Neural progenitor cell (in vitro differentiated cells): ENCODE data around the gene TSTD1. TPM values are rescaled to one million over a fixed set of nuclear protein-coding genes. Genes with fewer than 3 reads are reported as not detected.

Experiments
- DNase-seq: peaks from one replicate; pipeline ENCODE4 v3.0.0-alpha.2; 2016; ENCODE audit warnings: low spot score
- H2AFZ ChIP-seq: fragments of 200-600 bp; sonication (generic); replicated peaks from 2 replicates; pipeline ENCODE4 v1.6.1; 2016; ENCODE audit warnings: antibody characterized with exemption
- H3F3A ChIP-seq: fragments of 200-600 bp; sonication (generic); 2 replicates; pipeline ENCODE4 v1.6.1; 2016; ENCODE audit warnings: antibody characterized with exemption, low read depth
- H3K27ac ChIP-seq: fragments of 200-600 bp; sonication (generic); 2 replicates; pipeline ENCODE4 v1.5.1; 2016; ENCODE audit warnings: mild to moderate bottlenecking
- H3K27me3 ChIP-seq: fragments of 200-600 bp; sonication (generic); 2 replicates; pipeline ENCODE4 v1.6.1; 2016; ENCODE audit warnings: mild to moderate bottlenecking, moderate library complexity
- H3K36me3 ChIP-seq: fragments of 200-600 bp; sonication (generic); 2 replicates; pipeline ENCODE4 v1.5.1; 2016
- H3K4me1 ChIP-seq: fragments of 200-600 bp; sonication (generic); 2 replicates; pipeline ENCODE4 v1.6.1; 2016; ENCODE audit warnings: mixed run types
- H3K4me2 ChIP-seq: fragments of 200-600 bp; sonication (generic); 2 replicates; pipeline ENCODE4 v1.6.1; 2016
- H3K4me3 ChIP-seq: fragments of 200-600 bp; sonication (generic); 2 replicates; pipeline ENCODE4 v1.5.1; 2016
- H3K79me2 ChIP-seq: fragments of 200-600 bp; sonication (generic); 2 replicates; pipeline ENCODE4 v1.6.1; 2016; ENCODE audit warnings: low read depth
- H3K9ac ChIP-seq: fragments of 200-600 bp; sonication (generic); 2 replicates; pipeline ENCODE4 v1.6.1; 2016
- H3K9me3 ChIP-seq: fragments of 200-600 bp; sonication (generic); 2 replicates; pipeline ENCODE4 v1.5.1; 2016; ENCODE audit warnings: low read depth
- H4K20me1 ChIP-seq: fragments of 200-600 bp; sonication (generic); 2 replicates; pipeline ENCODE4 v1.6.1; 2016; ENCODE audit warnings: low read depth
- H3K27ac Mint-ChIP-seq: 3 replicates; pipeline ENCODE4 v1.8.0; 2021; ENCODE audit warnings: mixed read lengths
- H3K27me3 Mint-ChIP-seq: 2 replicates; pipeline ENCODE4 v1.8.0; 2022; ENCODE audit warnings: low read depth, mild to moderate bottlenecking, inconsistent platforms, moderate library complexity, mixed read lengths; ENCODE audit not compliant: insufficient read depth
- H3K36me3 Mint-ChIP-seq: 3 replicates; pipeline ENCODE4 v1.8.0; 2021; ENCODE audit warnings: mixed read lengths
- H3K4me1 Mint-ChIP-seq: 3 replicates; pipeline ENCODE4 v1.8.0; 2021; ENCODE audit warnings: mixed read lengths
- H3K4me3 Mint-ChIP-seq: 3 replicates; pipeline ENCODE4 v1.8.0; 2021; ENCODE audit warnings: mild to moderate bottlenecking, moderate library complexity, mixed read lengths
- H3K9me3 Mint-ChIP-seq: 3 replicates; pipeline ENCODE4 v1.8.0; 2020; ENCODE audit warnings: mixed read lengths
- CTCF ChIP-seq: fragments of 200-600 bp; sonication (generic); IDR thresholded peaks from 2 replicates; pipeline ENCODE4 v1.5.1; 2017; ENCODE audit warnings: antibody characterized with exemption, mild to moderate bottlenecking
- EZH2 ChIP-seq: fragments of 200-600 bp; sonication (generic); IDR thresholded peaks from 2 replicates; pipeline ENCODE4 v1.6.1; 2017; ENCODE audit warnings: antibody characterized with exemption, mild to moderate bottlenecking, moderate library complexity
- EZH2phosphoT487 ChIP-seq: fragments of 200-600 bp; sonication (generic); IDR thresholded peaks from 2 replicates; pipeline ENCODE4 v1.6.1; 2017; ENCODE audit warnings: antibody characterized with exemption
- total RNA-seq: library from RNA; depleted of rRNA; stranded (reverse); fragments of >200 nt; gene quantifications from 2 replicates; pipeline ENCODE4 v1.2.3, GENCODE V29; 2015; ENCODE audit warnings: low replicate concordance

Gene TSTD1
- total RNA-seq, 1 donor from 2014 or later = 29.9 TPM

GRCh38 chr1:161044535-161044907, 5.8 kb upstream of the TSTD1 start:
- Histone ChIP-seq H3K4me2 (peak overlapping the region; percentile 83), H3K4me1 (peaks cover 12% of the 10 kb centered on the region), H3K36me3 (no peaks in the 10 kb centered on the region), H3K4me3 (peak overlapping the region; percentile 67), H3F3A (peaks cover 21% of the 10 kb centered on the region), H3K9me3 (no peaks in the 10 kb centered on the region), H3K9ac (peak overlapping the region; percentile 83), H3K27me3 (peaks cover 9% of the 10 kb centered on the region), H3K79me2 (peaks cover 27% of the 10 kb centered on the region), H2AFZ (no peak overlapping the region), H4K20me1 (peaks cover 11% of the 10 kb centered on the region), H3K27ac (no peak overlapping the region)
- Mint-ChIP-seq H3K36me3 (peaks cover 29% of the 10 kb centered on the region), H3K27ac (no peak overlapping the region), H3K27me3 (peaks cover 6% of the 10 kb centered on the region), H3K4me1 (peaks cover 11% of the 10 kb centered on the region), H3K4me3 (peak overlapping the region; percentile 96), H3K9me3 (peaks cover 30% of the 10 kb centered on the region)
- peak; percentile 31 for DNase-seq
- TF ChIP-seq EZH2 (no peak), CTCF (no peak), EZH2phosphoT487 (no peak)

GRCh38 chr1:161039546-161039945, 782 bp upstream of the TSTD1 start:
- peaks cover 27% of the 10 kb centered on the region for H3K36me3 Mint-ChIP-seq
- H3K4me3 ChIP-seq = no peak overlapping the region

GRCh38 chr1:161039154-161039545, 386 bp upstream of the TSTD1 start:
- Histone ChIP-seq H3K36me3 (no peaks in the 10 kb centered on the region), H3K27me3 (no peaks in the 10 kb centered on the region), H3K9ac (no peak overlapping the region), H4K20me1 (peaks cover 12% of the 10 kb centered on the region), H3F3A (peaks cover 31% of the 10 kb centered on the region), H3K79me2 (peaks cover 16% of the 10 kb centered on the region), H3K4me3 (peak overlapping the region; percentile 84), H3K27ac (no peak overlapping the region), H3K4me1 (peaks cover 18% of the 10 kb centered on the region), H2AFZ (peak overlapping the region; percentile 74), H3K9me3 (no peaks in the 10 kb centered on the region), H3K4me2 (peak overlapping the region; percentile 84)
- H3K36me3 Mint-ChIP-seq = peaks cover 25% of the 10 kb centered on the region
- H3K27me3 Mint-ChIP-seq = peaks cover 2% of the 10 kb centered on the region
- no peaks in the 10 kb centered on the region for H3K9me3 Mint-ChIP-seq
- peaks cover 13% of the 10 kb centered on the region for H3K4me1 Mint-ChIP-seq
- DNase-seq = no peak
- H3K27ac Mint-ChIP-seq = no peak overlapping the region
- TF ChIP-seq EZH2phosphoT487 (no peak), CTCF (no peak), EZH2 (no peak)
- peak overlapping the region; percentile 72 for H3K4me3 Mint-ChIP-seq

More at GRCh38 chr1:161039546-161039945, 782 bp upstream of the TSTD1 start:
- H3K27ac ChIP-seq = no peak overlapping the region
- Mint-ChIP-seq H3K9me3 (no peaks in the 10 kb centered on the region), H3K4me3 (no peak overlapping the region), H3K27me3 (peaks cover 2% of the 10 kb centered on the region), H3K4me1 (peaks cover 17% of the 10 kb centered on the region), H3K27ac (no peak overlapping the region)
- H3K4me2 ChIP-seq = no peak overlapping the region
- TF ChIP-seq CTCF (no peak), EZH2 (no peak), EZH2phosphoT487 (no peak)
- H3K9ac ChIP-seq = no peak overlapping the region
- no peaks in the 10 kb centered on the region for H3K9me3 ChIP-seq
- DNase-seq = no peak
- H3K36me3 ChIP-seq = no peaks in the 10 kb centered on the region
- H2AFZ ChIP-seq = no peak overlapping the region
- H3K4me1 ChIP-seq = peaks cover 22% of the 10 kb centered on the region
- H3F3A ChIP-seq = peaks cover 34% of the 10 kb centered on the region
- peaks cover 16% of the 10 kb centered on the region for H4K20me1 ChIP-seq
- H3K79me2 ChIP-seq = peaks cover 20% of the 10 kb centered on the region
- no peaks in the 10 kb centered on the region for H3K27me3 ChIP-seq
